Vagina (tissue), 2 donors: Measurements from ENCODE around the gene P2RY2. TPM values are rescaled to one million over a fixed set of nuclear protein-coding genes. Genes with fewer than 3 reads are reported as not detected.

Experiments
- DNase-seq, 2 donors: peaks; one replicate each; pipeline ENCODE4 v3.0.0-alpha.2; 2017; ENCODE audit errors: extremely low spot score in 2 of 2
- H3K27ac ChIP-seq: fragments of 200-600 bp; sonication (generic); one replicate; pipeline ENCODE4 v1.5.1; 2019
- H3K27me3 ChIP-seq: fragments of 200-600 bp; sonication (generic); one replicate; pipeline ENCODE4 v1.5.1; 2019
- H3K36me3 ChIP-seq, 2 donors: fragments of 200-600 bp; sonication (generic); one replicate each; pipeline ENCODE4 v1.5.1; 2017 to 2019
- H3K4me1 ChIP-seq: fragments of 200-600 bp; sonication (generic); one replicate; pipeline ENCODE4 v1.5.1; 2019
- H3K4me3 ChIP-seq, 2 donors: fragments of 200-600 bp; sonication (generic); 1 replicate in 1 of 2; 2 replicates in 1 of 2; pipeline ENCODE4 v1.5.1; 2016 to 2019
- H3K9me3 ChIP-seq: fragments of 200-600 bp; sonication (generic); one replicate; pipeline ENCODE4 v1.5.1; 2019
- POLR2A ChIP-seq, 2 donors: fragments of 450-650 bp; IDR thresholded peaks; one replicate each; pipeline ENCODE4 v1.6.1; 2017; ENCODE audit warnings: antibody characterized with exemption in 2 of 2, mild to moderate bottlenecking in 2 of 2, moderate library complexity in 2 of 2
- POLR2AphosphoS5 ChIP-seq, 2 donors: sonication (generic); formaldehyde crosslinking; IDR thresholded peaks; one replicate each; pipeline ENCODE4 v1.9.0; 2017; ENCODE audit warnings: antibody characterized with exemption in 2 of 2, mild to moderate bottlenecking in 2 of 2, low read depth in 1 of 2; ENCODE audit not compliant: insufficient read depth in 1 of 2
- intact Hi-C: fragments of 100-400 bp; cut with DNase I; formaldehyde crosslinking; loops from one replicate; pipeline ENCODE4 v1.15.1; 2023
- total RNA-seq: library from RNA; depleted of rRNA; stranded (reverse); fragments of >200 nt; gene quantifications from one replicate; pipeline ENCODE4 v1.2.3, GENCODE V29; 2016
- TF ChIP-seq, protein P1 (sequence below), 3 experiments: fragments of 450-650 bp in 2 of 3; fragments of 200-600 bp in 1 of 3; sonication (generic) in 1 of 3; IDR thresholded peaks; one replicate each; pipeline ENCODE4 v1.5.1; 2017 to 2019; ENCODE audit warnings: antibody characterized with exemption in 3 of 3, mild to moderate bottlenecking in 2 of 3, moderate library complexity in 2 of 3

Gene P2RY2
- total RNA-seq, 1 donor from 2014 or later, result 27.3 TPM

DNA sequence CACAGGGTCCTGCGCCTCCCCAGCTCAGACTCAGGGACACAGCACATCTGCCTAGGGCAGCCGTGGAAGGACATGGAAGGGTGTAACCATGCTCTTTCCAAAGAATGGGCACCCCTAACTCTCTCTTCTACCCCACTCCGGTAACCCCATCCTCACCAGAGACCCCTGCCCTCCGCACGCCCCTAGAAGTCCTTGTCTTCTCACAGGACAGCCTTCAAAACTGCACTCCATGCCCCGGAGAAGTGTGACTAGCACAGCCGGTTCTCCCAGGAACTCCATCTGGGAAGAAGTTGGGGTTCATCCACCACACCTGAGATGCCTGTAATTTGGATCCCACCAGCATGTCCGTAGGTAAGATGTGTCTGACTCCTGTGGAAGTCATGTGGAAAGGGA lies 25.0 kb downstream of the P2RY2 start:
- Histone ChIP-seq H3K27me3 (no peaks in the 10 kb centered on the region), H3K9me3 (no peaks in the 10 kb centered on the region), H3K4me3 (no peak overlapping the region), H3K4me1 (peaks cover 22% of the 10 kb centered on the region), H3K27ac (no peak overlapping the region), H3K36me3 (no peaks in the 10 kb centered on the region)
- no peak for DNase-seq
- intact Hi-C loops, result loop anchor here (5.0 kb wide), 1 partner anchor 61 kb away; no protein-coding TSS in a partner anchor
- TF ChIP-seq POLR2A (IDR thresholded peaks at IDR 0.05), result no peak
- TF ChIP-seq, protein P1, sequence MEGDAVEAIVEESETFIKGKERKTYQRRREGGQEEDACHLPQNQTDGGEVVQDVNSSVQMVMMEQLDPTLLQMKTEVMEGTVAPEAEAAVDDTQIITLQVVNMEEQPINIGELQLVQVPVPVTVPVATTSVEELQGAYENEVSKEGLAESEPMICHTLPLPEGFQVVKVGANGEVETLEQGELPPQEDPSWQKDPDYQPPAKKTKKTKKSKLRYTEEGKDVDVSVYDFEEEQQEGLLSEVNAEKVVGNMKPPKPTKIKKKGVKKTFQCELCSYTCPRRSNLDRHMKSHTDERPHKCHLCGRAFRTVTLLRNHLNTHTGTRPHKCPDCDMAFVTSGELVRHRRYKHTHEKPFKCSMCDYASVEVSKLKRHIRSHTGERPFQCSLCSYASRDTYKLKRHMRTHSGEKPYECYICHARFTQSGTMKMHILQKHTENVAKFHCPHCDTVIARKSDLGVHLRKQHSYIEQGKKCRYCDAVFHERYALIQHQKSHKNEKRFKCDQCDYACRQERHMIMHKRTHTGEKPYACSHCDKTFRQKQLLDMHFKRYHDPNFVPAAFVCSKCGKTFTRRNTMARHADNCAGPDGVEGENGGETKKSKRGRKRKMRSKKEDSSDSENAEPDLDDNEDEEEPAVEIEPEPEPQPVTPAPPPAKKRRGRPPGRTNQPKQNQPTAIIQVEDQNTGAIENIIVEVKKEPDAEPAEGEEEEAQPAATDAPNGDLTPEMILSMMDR (IDR thresholded peaks at IDR 0.05), result no peak
- TF ChIP-seq POLR2AphosphoS5 (IDR thresholded peaks at IDR 0.05; ENCODE audit: insufficient read depth in 1 of 2, low read depth in 1 of 2), result no peak

DNA sequence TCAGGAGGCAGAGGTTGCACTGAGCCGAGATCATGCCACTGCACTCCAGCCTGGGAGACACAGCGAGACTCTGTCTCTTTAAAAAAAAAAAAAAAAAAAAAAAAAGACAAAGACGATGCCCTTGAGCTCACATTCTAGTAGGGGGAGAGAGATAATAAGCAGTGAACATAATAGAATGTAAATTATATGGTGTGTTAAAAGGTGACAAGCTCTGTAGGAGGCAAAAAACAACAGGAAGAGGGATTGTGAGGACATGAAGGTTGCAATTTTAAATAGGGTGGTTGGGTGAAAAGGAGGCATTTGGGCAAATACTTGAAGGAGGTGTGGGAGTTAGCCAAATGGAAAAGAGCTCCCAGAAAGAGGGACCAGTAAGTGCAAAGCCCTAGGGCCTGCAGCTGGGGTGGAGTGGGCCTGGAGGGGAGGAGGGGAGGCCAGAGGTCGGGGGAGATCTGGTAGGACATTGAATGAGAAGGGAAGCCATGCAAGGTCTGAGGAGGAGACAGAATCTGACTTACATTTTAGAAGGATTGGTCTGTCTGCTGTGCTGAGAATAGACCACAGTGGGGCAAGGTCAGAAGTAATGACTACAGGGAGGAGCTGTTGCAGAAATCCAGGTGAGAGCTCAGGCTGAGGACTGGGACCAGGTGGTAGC lies 26.6 kb downstream of the P2RY2 start:
- Histone ChIP-seq H3K27me3 (no peaks in the 10 kb centered on the region), H3K9me3 (no peaks in the 10 kb centered on the region), H3K36me3 (no peaks in the 10 kb centered on the region), H3K4me1 (peaks cover 20% of the 10 kb centered on the region), H3K4me3 (no peak overlapping the region), H3K27ac (no peak overlapping the region)
- no peak for TF ChIP-seq POLR2AphosphoS5 (IDR thresholded peaks at IDR 0.05; ENCODE audit: insufficient read depth in 1 of 2, low read depth in 1 of 2)
- TF ChIP-seq, protein P1 (IDR thresholded peaks at IDR 0.05), result no peak
- intact Hi-C loops, result loop anchor here (5.0 kb wide), 1 partner anchor 62 kb away; no protein-coding TSS in a partner anchor
- DNase-seq, result no peak

- Histone ChIP-seq H3K27ac (no peak overlapping the region), H3K27me3 (no peaks in the 10 kb centered on the region), H3K36me3 (no peaks in the 10 kb centered on the region), H3K4me3 (no peak overlapping the region), H3K9me3 (no peaks in the 10 kb centered on the region), H3K4me1 (peaks cover 12% of the 10 kb centered on the region)
- intact Hi-C loops, result no loop called here
- no peak for DNase-seq
- no peak for TF ChIP-seq POLR2A (IDR thresholded peaks at IDR 0.05)
- TF ChIP-seq, protein P1 (IDR thresholded peaks at IDR 0.05), result no peak
Measured at GRCh38 chr11:73245461-73245860, 27.4 kb downstream of the P2RY2 start.

DNA sequence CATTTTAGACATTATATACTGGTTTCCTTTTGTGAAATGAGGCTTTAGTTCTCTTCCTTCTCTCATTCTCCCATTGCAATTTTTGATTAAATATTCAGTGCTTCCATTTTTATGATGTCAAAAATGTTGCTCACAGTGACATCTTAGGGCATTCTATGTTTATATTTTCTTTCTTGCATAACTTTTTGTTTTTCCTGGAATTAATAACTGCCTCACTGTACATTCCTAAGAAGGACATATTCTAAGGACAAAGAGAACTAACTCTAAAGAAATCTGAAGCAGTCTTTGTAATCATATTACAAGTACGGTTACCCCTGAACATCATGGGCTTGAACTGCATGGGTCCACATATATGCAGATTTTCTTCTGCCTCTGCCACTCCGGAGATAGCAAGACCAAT lies 28.2 kb downstream of the P2RY2 start:
- intact Hi-C loops, result no loop called here

More for the DNA sequence above, 28.2 kb downstream of the P2RY2 start:
- no peak overlapping the region for H3K4me3 ChIP-seq
- no peak overlapping the region for H3K27ac ChIP-seq
- no peaks in the 10 kb centered on the region for H3K9me3 ChIP-seq
- DNase-seq, result no peak
- H3K36me3 ChIP-seq, result no peaks in the 10 kb centered on the region
- no peak for TF ChIP-seq POLR2AphosphoS5 (IDR thresholded peaks at IDR 0.05; ENCODE audit: insufficient read depth in 1 of 2, low read depth in 1 of 2)
- TF ChIP-seq, protein P1 (IDR thresholded peaks at IDR 0.05), result no peak
- no peak for TF ChIP-seq POLR2A (IDR thresholded peaks at IDR 0.05)
- peaks cover 10% of the 10 kb centered on the region for H3K4me1 ChIP-seq
- H3K27me3 ChIP-seq, result no peaks in the 10 kb centered on the region
